CD4-positive, alpha-beta T cell treated with Interleukin-15 for 1 hour (primary cell): ENCODE measurements around the gene TRIOBP.

Experiments used
- DNase-seq: peaks from one replicate; pipeline ENCODE4 v3.0.0-alpha.2; 2020

TRIOBP gene

GRCh38 chr22:37750596-37751162 is 53.8 kb downstream of the TRIOBP start:
- DNase-seq: no peak

GRCh38 chr22:37751449-37752188 is 54.8 kb downstream of the TRIOBP start:
- DNase-seq: no peak

- DNase-seq: no peak
Observed at GRCh38 chr22:37752189-37753087, 55.6 kb downstream of the TRIOBP start.

GRCh38 chr22:37753746-37754145 is 56.9 kb downstream of the TRIOBP start:
- DNase-seq: no peak

GRCh38 chr22:37757663-37758062 is 60.8 kb downstream of the TRIOBP start:
- DNase-seq: no peak

GRCh38 chr22:37758694-37759093 is 61.8 kb downstream of the TRIOBP start:
- DNase-seq: no peak

- no peak for DNase-seq
Observed at GRCh38 chr22:37759281-37759680, 62.4 kb downstream of the TRIOBP start.

GRCh38 chr22:37760152-37760551 is 63.3 kb downstream of the TRIOBP start:
- DNase-seq: no peak

- DNase-seq: no peak
Observed at GRCh38 chr22:37762389-37762836, 65.6 kb downstream of the TRIOBP start.

GRCh38 chr22:37763012-37763411 is 66.2 kb downstream of the TRIOBP start:
- DNase-seq: no peak

- DNase-seq: no peak
Observed at GRCh38 chr22:37763652-37764051, 66.8 kb downstream of the TRIOBP start.

GRCh38 chr22:37764622-37765021 is 67.8 kb downstream of the TRIOBP start:
- no peak for DNase-seq

GRCh38 chr22:37765498-37765897 is 68.7 kb downstream of the TRIOBP start:
- no peak for DNase-seq

- DNase-seq: no peak
Observed at GRCh38 chr22:37765953-37766576, 69.2 kb downstream of the TRIOBP start.

- DNase-seq: no peak
Observed at GRCh38 chr22:37768273-37768672, 71.4 kb downstream of the TRIOBP start.

- DNase-seq: no peak
Observed at GRCh38 chr22:37769056-37769455, 72.2 kb downstream of the TRIOBP start.

GRCh38 chr22:37771081-37771480 is 74.2 kb downstream of the TRIOBP start:
- no peak for DNase-seq

- no peak for DNase-seq
Observed at GRCh38 chr22:37771702-37772427, 75.0 kb downstream of the TRIOBP start.

GRCh38 chr22:37774728-37775127 is 77.9 kb downstream of the TRIOBP start:
- no peak for DNase-seq

GRCh38 chr22:37775785-37776638 is 79.2 kb downstream of the TRIOBP start:
- DNase-seq: no peak

- no peak for DNase-seq
Observed at GRCh38 chr22:37776639-37777005, 79.8 kb downstream of the TRIOBP start.
